ENCODE measurements around the gene REEP3.
"Not testable (repeated sequence)": the region's sequence is repeated elsewhere in the genome, so short reads cannot be mapped to it uniquely, and the experiment has no call there.

The REEP3 gene

DNA sequence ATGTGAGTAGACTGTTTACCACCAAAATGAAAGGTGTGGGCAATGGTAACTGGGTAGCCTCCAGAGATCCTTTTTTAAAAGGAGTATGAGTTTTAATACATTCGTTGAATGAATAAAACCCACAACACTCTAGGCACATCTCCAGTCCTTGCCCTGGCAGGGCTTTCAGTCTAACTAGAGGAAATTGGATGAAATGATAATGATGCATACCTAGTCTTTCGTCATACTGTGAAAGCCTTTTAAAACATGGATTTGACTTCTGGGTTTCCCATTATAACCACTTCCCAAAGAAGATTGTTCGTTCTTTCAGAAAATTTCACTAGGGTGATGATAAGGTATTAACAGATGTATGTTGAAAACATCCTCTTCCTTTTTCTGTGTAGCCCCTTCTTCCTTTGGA, 110.8 kb downstream of the REEP3 start:
- no peak for DNase-seq

DNA sequence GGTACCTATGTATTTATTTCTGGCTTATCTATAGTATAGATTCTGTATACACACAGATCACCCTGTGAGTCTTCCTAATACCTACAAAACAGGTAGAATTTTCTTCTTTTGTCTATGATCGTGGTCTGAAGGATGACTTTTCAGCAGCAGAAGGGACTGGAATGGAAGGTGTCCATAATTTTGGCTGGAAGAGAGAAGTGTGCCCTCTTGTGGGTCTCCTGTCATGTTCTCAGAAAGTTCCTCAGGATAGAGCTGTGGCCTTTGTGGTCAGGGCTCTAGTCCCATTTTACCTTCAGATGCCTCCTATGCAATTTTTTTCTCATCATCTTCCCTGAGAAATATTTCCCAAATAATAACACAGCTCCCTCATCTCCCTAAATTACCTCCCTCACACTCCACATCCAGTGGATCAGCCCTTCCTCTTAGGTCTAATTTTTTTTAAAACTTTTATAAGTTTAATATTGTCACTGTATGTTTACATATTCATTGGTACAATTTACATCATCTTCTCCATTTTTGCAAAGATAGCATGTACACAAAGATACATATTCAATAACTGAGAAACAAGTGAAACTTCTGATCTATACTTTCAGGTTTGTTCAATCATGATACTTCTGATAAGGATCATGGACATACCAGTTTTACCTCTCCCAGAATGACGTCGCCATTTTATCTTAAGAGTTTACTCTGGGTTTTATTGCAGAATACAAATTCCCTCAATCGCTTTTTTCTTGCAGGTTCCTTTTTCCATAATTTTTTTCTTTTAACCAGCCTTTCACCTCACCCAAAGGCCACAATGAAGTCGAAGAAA, 112.7 kb downstream of the REEP3 start:
- no peak for DNase-seq

DNA sequence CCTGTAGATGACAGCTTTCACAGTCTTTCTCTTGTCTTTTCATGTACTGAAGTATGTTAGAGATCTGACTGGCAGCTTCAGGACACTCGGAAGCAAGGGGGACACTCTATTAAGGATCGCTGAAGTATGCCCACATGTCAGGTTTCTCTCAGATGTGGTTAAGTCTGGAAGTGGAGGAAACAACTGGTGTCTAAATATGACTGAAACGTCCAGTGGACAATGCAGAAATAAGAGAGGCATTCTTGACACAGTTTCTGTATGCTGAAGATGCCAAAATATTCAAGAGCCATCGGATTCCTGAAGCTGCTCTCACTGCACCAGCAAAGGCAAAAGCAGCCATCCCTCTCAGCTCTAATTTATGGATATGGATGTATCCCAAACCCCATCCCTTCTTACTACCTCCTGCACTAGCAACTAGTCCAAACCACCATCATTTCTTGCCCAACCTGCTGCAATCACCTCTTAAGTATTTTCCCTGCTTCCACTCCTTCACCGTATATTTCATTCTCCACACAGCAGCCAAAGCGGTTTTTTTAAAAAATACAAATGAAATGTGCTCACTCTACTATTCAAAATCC, 113.4 kb downstream of the REEP3 start:
- no peak for DNase-seq

DNA sequence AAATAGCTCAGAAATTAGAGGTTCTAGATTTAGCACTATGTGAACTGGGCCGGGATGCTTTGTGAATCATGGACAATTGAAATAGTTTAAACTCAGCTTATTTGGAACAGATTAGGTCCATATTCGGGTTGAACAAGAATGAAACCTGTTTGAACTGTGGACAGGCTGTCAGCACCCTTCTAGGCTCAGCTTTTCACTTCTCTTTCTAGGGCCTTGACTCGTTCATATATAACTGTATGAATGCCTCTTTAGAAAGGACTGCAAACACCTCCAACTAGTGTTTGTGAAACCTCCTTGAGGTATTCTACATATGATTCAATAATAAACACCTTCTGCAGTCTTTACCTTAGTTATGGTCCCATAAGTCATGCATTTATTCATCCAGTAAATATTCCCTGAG, 115.6 kb downstream of the REEP3 start:
- no peak for DNase-seq

DNA sequence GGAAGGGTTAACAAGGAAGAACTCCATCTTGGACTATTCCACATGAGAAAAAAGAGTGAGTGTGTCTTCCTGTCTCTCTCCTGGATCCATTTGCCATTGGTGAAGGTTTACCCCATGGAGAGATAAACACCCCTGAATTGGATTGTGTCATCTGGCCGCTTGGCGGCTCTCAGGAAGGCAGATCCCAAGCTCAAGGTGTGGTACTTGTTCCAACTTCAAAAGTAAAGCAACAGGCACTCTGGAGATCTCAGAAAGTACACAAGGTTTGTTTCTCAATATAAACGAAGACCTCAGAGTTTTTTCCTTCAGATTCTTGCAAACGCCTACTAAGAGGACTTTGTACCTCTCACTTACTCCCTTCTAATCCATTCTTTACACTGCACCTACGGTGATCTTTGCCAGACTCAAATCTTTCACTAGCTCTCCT, 116.7 kb downstream of the REEP3 start:
- DNase-seq: no peak

DNA sequence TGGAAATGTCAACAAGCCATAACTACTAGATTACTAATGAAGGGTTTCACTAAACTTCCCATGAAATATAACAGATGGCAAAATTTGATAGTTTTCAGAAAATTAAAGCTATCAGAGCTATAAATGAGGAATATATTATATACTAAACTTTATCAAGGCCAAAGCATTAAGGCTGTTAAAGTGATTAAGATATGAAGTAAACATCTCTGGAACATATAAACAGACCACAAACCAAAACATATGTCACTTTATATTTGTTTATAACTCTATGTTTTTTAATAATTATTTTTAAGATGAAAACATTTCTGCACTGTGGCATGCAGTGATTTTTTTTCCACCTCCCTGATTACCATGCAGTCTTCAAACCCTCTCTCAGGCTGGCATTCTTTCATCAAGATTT, 120.2 kb downstream of the REEP3 start:
- no peak for DNase-seq

DNA sequence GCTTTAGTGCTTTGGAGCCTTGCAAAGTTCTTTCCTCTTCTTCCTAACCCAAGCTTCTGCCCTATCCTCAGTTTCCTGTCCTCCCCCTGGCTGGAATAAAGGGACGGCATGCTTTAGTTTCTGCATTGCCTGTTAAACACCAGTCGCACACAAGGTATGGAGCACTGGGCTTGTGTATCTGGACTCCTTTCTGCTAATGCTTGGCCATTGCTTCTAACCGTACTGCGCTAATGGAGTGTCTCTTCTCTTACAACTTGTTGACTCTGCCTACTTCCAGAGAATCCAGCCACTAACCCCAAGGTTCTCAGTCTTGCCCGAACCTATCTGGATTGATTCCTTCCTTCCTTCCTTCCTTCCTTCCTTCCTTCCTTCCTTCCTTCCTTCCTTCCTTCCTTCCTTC, 120.6 kb downstream of the REEP3 start:
- DNase-seq: no peak

DNA sequence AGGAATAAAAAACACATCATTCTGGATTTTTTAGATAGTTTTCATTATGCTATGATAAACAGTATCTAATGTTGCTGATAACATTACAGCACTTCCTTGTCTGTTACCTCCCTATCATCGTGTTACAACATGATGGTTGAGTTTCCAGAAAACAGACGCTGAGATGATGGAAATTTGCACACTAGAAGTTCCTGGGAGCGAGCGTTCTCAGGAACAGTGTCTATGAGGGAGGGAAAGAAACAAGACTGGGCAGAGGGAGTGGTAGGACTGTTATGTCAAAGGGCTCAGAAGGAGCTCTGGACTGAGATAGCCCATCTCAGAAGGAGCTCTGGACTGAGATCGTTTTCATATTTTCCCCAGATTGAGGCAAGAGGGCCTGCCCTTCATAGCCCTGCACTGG, 121.6 kb downstream of the REEP3 start:
- DNase-seq: no peak

DNA sequence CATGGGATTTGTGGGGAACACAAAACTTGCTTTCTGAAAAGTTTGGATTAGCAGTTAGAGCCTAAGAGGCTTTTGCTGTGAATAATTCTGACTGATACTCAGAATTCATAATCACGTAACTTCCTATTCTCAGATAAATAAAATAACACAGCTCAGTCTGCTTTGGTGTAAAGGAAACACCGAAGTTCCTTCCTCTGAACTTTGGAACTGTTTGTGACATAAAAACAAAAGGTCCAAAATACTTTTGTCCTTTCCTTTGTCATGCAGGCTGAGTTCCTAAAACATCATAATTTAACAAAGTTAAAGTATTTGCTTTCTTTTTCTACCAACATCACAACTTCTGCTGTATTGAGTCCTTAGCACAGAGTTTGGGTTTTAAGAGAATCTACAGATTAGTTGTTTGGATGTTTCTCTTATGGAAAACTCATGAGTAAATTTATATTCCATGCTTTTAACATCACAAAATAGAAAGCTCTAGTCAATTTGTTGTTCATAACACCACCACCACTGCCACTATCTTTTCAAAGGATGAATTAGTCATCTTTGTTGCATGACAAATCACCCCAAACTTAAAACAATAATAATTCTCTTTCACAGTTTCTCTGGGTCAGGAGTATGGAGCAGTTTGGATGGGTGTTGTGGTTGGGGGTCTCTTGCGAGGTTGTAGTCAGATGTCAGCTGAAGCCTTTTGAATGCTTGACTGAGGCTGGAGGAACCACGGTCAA, 123.4 kb downstream of the REEP3 start:
- no peak for DNase-seq

DNA sequence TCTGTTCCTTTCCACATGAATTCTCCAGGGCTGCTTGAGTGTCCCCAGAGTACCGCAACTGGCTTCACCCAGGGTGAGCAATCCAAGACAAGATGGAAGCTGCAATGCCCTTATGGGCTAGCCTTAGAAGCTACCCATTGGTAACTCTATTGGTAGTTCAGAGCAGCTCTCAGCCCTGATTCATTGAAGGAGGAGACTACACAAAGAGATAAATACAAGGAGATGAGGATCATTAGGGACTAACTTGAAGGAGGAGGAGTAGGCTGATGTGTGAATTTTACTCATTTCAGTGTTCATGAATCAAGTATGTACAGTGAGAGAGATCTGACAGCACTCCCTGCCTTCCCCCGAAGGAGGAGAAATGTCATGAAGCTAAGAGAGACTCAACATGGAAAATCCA, 124.0 kb downstream of the REEP3 start:
- no peak for DNase-seq

DNA sequence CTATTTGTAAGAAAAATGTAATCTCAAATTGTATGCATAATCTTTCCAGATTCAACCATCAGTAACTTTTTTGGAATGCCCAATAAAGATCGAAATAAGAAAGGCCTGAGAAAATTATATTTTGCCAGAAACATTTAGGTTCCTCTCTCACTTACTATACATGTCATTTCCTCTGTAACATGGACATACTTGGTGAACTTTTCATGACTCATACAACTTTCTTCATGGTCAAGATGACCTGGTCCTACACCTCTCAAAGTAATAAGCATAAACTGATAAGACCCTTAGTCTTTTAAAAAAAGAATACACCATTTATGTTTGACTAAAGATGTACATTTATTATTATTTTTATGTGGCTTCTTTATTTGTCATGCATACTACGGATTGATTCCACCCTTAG, 125.3 kb downstream of the REEP3 start:
- no peak for DNase-seq

DNA sequence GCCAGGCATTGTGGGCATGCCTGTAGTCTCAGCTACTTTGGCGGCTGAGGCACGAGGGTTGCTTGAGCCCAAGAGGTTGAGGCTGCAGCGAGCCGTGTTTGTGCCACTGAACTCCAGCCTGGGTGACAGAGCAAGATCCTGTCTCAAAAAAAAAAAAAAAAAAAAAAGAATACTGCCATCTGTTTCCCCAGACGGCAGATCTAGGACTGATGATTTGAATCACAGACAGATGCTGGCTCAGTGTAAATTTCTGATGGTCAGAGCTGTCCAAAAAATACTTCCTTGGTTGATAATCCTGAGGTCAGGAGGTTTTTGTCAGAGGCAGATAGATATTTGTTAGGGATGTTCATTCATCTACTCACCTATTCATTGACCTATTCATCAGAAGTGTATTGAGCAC, 130.7 kb downstream of the REEP3 start:
- DNase-seq: no peak

DNA sequence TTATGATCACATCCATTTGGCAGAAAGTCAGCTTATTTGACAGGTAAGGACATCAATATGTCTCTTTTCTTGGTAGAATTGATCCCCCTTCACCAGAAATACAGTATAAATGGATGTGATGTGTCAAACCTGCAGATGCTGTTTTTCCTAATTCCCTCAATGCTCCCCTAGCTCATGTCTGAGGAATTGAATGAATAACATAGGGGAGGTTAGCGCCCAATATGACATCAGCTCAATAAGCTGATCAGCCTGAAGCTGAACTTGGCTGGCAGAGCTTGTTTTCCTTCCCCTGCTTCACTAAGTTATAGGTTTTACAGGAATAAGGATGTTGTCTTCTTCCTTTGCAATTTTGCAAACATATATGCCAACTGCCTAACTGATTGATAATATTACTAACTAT, 132.5 kb downstream of the REEP3 start:
- no peak for DNase-seq

DNA sequence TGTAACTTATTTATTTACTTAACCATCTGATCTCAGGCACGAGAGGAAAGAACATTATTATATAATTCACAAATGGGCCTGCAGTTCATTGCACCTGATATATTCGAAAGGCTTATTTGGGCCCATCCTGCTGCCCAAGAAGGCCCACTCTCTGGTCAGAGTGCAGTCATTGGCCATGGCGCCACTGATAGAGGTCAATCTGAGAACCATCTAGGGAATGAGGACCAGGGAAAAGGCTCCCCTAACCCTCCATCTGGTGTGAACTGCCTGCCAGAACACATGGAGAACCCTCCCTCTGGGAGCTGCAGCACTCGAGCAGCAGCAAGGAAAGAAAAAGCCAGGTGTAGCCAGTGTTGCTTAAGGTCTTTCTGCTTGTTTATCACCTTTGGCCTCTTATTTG, 136.6 kb downstream of the REEP3 start:
- DNase-seq: no peak

DNA sequence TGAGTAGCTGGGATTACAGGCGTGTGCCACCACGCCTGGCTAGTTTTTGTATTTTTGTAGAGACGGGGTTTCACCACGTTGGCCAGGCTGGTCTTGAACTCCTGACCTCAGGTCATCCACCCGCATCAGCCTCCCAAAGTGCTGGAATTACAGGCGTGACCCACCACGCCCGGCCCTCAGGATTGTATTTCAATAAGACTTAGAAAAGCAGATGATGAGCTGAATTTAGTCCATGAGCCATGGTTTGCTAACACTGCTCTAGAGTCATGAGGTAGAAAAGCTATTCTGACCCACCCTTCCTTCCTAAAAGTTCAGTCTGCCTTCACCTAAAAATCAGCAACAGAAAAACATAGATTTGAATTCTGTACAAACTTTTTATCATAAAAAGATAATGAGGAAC, 139.7 kb downstream of the REEP3 start:
- not testable (repeated sequence) for DNase-seq

DNA sequence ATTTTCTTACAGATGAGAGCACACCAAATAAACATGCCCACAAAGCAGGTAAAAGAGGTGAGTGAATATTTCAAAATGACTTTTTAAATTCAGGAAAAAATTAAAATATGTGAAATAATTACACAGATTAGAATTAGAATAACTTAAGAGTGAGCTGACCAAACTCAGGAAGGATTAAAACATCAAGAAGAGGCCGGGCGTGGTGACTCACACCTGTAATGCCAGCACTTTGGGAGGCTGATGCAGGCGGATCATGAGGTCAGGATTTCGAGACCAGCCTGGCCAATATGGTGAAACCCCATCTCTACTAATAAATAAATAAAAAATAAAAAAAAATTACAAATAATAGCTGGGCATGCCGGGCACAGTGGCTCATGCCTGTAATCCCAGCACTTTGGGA, 140.1 kb downstream of the REEP3 start:
- DNase-seq: no peak

DNA sequence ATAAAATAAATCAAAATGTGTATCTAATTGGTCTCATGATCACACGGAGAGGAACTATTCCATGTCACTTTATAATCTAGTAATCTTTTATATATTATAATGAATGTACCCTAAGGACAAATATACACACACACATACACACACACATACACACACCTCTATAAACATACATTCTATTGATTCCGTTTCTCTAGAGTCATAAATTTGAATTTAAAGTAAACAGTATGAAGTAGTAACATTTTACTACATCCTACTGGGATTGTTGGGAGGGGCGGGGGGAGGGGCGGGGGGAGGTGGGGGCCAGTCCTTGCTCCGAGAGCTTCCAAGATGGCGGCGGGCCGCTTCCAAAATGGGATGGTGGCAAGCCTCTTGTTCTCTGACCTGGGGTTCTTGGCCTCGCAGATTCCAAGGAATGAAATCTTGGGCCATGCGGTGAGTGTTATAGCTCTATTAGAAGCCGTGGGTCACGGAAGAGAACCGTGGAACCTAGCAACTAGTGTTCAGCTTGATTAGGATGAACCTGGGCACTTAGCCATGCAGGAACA, 143.2 kb downstream of the REEP3 start:
- DNase-seq: peak; percentile 15

DNA sequence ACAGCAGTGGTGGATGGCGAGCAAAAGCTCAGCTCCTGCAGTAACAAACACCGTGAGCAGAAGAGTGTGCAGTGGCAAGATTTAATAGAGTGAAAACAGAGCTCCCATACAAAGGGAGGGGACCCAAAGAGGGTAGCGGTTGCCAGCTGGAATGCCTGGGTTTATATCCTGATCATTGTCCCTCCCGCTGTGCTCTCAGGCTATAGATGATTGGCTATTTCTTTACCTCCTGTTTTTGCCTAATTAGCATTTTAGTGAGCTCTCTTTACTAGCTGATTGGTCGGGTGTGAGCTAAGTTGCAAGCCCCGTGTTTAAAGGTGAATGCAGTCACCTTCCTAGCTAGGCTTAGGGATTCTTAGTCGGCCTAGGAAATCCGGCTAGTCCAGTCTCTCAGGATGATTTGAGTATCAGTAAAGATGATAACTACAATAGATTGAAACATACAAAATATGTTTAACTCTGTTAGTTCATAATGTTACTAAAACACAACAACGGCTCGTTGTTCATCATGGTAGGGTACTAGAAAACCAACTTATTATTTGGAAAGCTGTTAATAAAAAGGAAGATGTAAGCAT, 143.9 kb downstream of the REEP3 start:
- DNase-seq: peak; percentile 43

DNA sequence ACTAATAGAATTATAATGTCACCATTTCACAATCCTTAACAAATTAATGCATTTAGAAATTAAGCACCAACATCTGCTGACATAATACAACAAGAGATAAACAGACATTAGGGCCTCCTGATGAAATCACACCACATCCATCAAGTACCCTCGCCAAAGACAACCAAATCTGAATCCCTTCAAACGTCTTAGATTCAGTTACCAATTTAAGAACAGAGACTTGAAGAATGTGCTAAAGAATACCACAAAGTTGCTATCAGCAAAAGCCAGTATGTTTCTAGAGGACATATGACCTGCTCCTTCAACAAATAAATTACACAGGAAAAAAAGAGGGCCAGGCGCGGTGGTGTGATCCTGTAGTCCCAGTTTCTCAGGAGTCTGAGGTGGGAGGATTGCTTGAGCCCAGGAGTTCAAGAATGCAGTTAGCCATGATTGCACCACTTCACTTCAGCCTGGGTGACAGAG, 144.5 kb downstream of the REEP3 start:
- DNase-seq: no peak

DNA sequence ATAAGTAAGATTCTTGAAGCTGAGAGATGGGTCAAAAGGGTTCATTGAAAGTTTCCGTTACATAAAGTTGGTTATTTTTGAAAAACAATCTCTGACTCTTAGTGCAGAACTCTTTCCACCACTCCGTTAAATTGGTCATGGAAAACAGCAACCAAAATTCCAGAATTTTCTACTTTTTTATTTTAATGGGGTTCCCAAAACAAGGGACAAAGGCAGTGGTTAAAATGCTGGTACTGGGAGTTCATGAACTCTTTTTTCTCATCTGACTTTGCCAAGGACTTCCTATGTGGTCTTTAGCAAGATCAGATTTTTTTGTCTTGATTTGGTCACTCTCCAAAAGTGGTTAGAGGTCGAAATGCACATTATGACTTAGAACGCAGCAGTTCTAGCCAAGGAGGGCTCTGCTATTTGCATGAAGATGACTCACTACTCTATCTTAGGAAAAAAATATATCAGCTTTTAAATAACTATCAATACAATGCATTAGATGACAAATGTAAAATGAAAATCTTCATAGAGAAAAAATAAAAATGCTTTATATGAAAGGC, 145.7 kb downstream of the REEP3 start:
- DNase-seq: no peak

DNA sequence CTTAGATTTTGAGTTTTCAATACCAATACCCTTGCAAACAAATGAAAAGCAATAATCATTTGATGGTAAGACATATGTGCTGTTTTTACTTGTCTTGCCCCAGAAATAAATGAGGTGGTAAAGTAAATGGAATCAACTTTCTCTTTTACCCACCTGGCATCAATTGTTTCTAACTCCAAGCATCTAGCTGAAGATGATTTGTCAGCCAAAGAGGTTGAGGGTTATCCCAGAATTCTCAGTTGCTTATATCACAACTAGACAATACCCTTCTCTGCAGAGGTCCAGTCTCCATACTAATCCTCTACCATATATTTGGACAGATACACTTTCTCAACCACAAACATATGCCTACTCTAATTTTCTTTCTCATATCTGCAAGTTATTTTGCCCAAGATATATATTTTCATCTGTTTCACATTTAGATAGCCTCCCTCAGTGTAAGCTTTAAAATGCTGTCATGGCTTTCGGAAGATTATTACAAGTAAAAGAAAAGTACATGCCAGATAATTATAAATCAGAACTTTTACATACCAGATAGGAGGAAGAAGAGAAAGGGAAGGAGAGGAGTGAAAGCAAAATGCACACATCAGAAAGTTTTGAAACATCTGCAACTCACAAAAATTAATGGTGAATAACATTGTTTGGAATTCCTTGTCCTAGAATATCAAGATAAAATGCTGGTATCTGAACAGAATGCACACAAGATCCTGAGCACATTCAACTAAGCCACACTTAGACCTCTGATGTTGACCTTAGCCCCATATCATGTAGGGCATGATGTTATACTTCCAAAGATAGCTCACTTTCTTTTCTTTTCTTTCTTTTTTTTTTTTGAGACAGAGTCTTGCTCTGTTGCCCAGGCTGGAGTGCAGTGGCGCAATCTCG, 146.6 kb downstream of the REEP3 start:
- no peak for DNase-seq

DNA sequence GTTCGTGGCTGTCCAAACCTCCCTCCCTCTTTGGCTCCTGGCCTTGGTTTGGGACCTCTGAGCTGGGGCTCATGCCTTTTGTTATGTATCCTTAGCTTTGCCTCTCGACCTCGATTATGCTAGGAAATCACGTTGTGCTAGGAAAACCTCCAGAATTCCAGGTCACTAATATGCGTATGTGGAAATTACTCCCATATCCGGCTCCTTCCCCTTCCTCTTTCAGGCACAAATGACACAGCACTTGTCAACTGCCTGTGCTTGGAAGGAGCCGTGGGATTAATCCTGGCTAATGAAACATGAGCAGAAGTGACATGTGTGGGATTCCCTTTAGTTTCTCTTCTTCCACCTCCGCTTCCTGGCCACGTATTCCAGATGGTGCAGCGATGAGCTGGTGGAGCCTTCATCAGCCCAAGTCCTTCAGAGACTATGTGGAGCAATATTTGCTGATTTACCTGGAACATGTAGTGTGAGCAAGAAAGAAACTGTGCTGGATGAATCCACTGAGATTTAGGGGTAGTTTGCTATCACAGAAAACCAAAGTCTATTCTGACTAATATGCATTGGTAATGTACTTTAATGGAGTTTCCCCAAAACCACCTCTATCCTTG, 149.2 kb downstream of the REEP3 start:
- no peak for DNase-seq

All from NCI-H2029 (cell line).